Stimulated activated effector memory CD8-positive, alpha-beta T cell treated with anti-CD3 and anti-CD28 coated beads, Interleukin-12 subunit alpha, Interleukin-12 subunit beta, amount 100 ng/mL, for 72 hours (primary cell): ENCODE measurements around the gene OSBPL10.

Experiments
- ATAC-seq: fragments of 150-1000 bp; cut with Tn5 transposase; 2 replicates; pipeline ENCODE4 v1.10.0; 2021
- DNase-seq, 2 donors: peaks; one replicate each; pipeline ENCODE4 v3.0.0; 2021 to 2022; ENCODE audit warnings: low spot score in 2 of 2
- H3K27ac Mint-ChIP-seq: one replicate; pipeline ENCODE4 v1.8.0; 2022; ENCODE audit warnings: mild to moderate bottlenecking, mixed read lengths
- H3K36me3 Mint-ChIP-seq: one replicate; pipeline ENCODE4 v1.8.0; 2022; ENCODE audit warnings: mild to moderate bottlenecking, mixed read lengths
- H3K4me1 Mint-ChIP-seq: one replicate; pipeline ENCODE4 v1.8.0; 2022; ENCODE audit warnings: mixed read lengths
- H3K4me3 Mint-ChIP-seq: one replicate; pipeline ENCODE4 v1.8.0; 2022; ENCODE audit warnings: mild to moderate bottlenecking, mixed read lengths
- H3K9me3 Mint-ChIP-seq: one replicate; pipeline ENCODE4 v1.8.0; 2022; ENCODE audit warnings: mixed read lengths

The OSBPL10 gene

DNA sequence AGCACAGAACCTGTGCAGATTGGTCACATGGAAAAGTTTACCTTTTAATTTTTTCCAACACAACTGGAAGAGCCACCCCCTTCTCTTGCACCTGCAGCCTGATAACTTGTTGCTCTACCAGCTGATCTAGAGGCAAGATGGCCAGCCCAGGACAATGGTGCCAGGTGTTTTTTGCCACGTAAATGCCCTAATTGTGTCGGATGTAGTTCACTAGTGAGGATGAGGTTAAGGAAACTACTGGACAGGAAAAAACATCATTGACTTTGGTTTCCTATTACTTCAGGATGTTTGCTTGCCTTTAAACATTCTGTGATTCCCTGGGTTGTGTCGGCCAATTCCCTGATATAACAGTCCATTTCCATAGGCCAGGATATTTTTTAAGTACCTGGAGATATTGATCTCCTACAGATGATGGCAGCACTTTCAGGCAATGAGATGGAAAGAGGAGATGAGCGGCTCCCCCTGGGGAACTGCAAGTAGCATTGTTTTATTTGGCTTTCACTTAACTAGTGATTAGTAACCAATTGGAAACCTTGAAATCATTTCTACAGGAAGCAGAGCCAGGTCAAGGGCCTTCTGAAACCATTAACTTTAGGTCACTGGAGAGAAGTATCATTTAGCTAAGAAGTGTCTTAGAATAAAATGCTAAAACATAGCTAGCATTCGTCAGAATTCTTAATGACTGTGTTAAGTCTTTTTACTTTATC lies 72.5 kb downstream of the OSBPL10 start:
- Mint-ChIP-seq H3K36me3 (no peaks in the 10 kb centered on the region), H3K4me3 (no peak overlapping the region), H3K27ac (no peak overlapping the region), H3K9me3 (no peaks in the 10 kb centered on the region), H3K4me1 (no peaks in the 10 kb centered on the region)
- ATAC-seq (no peak), DNase-seq (no peak)

DNA sequence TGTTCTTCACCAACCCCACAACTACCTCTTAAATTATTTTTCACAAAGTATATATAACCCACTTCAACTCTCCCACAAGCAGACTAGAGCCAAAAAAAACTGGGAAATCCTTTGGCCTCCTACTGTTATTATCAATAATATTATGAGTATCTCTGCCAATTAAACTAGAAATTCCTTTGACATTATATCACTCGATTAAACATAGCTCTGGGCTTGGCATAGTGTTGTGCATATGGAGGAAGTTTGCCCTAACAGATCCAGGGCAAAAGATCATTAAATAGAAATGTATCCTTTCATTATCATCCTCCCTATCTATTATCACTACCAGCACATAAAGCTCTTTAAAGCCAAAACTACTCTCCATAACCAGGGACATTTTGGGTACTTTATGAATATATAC lies 74.9 kb downstream of the OSBPL10 start:
- no peak for ATAC-seq

GRCh38 chr3:31903686-31904431 lies 77.2 kb downstream of the OSBPL10 start:
- no peak overlapping the region for H3K4me3 Mint-ChIP-seq
- DNase-seq (no peak), ATAC-seq (no peak)
- no peaks in the 10 kb centered on the region for H3K9me3 Mint-ChIP-seq
- no peaks in the 10 kb centered on the region for H3K4me1 Mint-ChIP-seq
- peak overlapping the region; percentile 60 for H3K27ac Mint-ChIP-seq
- no peaks in the 10 kb centered on the region for H3K36me3 Mint-ChIP-seq

More for the DNA sequence above, 74.9 kb downstream of the OSBPL10 start:
- no peak for DNase-seq
- H3K4me3 Mint-ChIP-seq: no peak overlapping the region
- no peak overlapping the region for H3K27ac Mint-ChIP-seq
- no peaks in the 10 kb centered on the region for H3K4me1 Mint-ChIP-seq
- H3K36me3 Mint-ChIP-seq: no peaks in the 10 kb centered on the region
- no peaks in the 10 kb centered on the region for H3K9me3 Mint-ChIP-seq

DNA sequence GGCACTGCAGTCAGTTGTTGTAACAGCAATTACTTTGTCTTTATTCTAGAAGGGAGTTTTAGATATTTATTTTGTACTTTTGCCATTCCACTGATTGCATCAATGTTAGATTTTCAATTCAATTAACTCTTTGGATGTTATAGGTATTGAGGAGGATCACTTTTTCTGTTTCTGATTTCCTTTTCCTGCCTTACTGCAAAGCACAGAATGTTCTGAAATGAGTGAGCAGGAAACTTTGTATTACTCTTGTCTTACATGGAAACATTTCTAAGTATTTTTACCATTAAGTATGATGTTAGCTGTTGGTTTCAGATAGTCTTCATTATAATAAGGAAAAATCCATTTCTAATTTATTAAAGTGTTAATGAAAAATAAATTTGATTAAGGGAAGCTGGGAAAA lies 80.5 kb downstream of the OSBPL10 start:
- H3K4me3 Mint-ChIP-seq: no peak overlapping the region

DNA sequence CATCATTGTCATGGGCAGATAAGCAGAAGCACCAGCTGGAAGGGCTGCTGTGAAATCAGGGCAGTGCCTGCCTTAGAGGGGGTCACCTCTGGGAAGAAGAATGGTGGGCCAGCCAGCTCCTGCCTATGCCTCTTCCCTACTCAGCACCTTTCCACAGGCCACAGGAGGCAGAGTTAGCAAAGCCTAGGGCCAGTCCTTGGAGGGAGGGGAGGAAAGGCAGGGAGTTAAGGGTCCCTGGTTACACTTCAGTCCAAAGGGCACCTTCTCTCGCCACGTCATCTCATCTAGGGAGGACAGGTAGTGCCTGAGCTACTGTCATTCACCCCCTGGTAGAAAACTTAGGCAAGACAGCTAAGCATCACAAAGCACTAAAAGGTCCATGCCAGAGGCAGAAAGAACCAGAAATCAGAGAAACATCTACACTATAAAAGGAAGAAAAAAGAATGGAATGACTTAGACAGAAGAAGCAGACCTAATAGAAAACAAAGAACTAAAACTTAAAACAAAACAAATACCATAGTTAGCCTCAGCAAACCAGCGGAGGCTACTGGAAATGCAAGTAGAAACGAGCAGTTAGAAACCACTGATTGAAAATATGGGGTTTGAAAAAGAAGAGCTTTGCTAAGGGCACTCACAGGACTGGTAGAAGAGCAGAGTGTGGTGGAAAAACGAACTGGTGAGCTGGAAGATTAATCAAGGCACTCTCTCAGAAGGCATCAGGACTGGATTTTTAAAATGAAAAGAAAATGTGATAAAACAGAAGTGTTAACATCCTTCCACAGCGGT lies 84.2 kb downstream of the OSBPL10 start:
- peak; percentile 46 for ATAC-seq

More for the DNA sequence above, 80.5 kb downstream of the OSBPL10 start:
- no peaks in the 10 kb centered on the region for H3K36me3 Mint-ChIP-seq
- H3K4me1 Mint-ChIP-seq: no peaks in the 10 kb centered on the region
- no peaks in the 10 kb centered on the region for H3K9me3 Mint-ChIP-seq
- ATAC-seq (no peak), DNase-seq (no peak)
- H3K27ac Mint-ChIP-seq: no peak overlapping the region

GRCh38 chr3:31896026-31896425 lies 85.0 kb downstream of the OSBPL10 start:
- DNase-seq (no peak), ATAC-seq (no peak)
- H3K9me3 Mint-ChIP-seq: no peaks in the 10 kb centered on the region
- H3K4me3 Mint-ChIP-seq: no peak overlapping the region
- H3K4me1 Mint-ChIP-seq: no peaks in the 10 kb centered on the region
- H3K36me3 Mint-ChIP-seq: no peaks in the 10 kb centered on the region
- H3K27ac Mint-ChIP-seq: no peak overlapping the region

More for the DNA sequence above, 84.2 kb downstream of the OSBPL10 start:
- Mint-ChIP-seq H3K4me3 (no peak overlapping the region), H3K9me3 (no peaks in the 10 kb centered on the region), H3K27ac (no peak overlapping the region), H3K36me3 (no peaks in the 10 kb centered on the region), H3K4me1 (no peaks in the 10 kb centered on the region)
- DNase-seq: no peak

DNA sequence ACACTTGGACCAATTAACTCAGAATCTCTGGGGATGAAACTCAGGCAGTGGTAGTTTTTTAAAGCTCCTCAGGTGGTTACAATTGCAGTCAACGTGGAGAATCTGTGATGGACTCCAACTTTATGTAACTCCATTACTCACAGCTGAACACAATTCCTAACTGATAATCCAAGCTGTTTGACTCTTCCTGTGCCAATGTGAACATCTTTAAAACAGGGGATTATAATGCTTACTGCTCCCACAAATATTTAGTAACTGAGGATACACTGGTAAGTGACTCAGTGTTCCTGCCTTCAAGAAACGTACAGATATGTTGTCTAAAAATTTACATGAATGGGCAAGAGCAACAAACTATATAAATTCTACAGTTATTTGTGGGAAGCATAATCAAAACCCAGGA lies 85.6 kb downstream of the OSBPL10 start:
- Mint-ChIP-seq H3K9me3 (no peaks in the 10 kb centered on the region), H3K4me3 (no peak overlapping the region), H3K36me3 (no peaks in the 10 kb centered on the region), H3K27ac (no peak overlapping the region), H3K4me1 (no peaks in the 10 kb centered on the region)
- ATAC-seq (no peak), DNase-seq (no peak)

- no peak for ATAC-seq
- Mint-ChIP-seq H3K4me3 (no peak overlapping the region), H3K27ac (no peak overlapping the region), H3K9me3 (no peaks in the 10 kb centered on the region), H3K4me1 (no peaks in the 10 kb centered on the region), H3K36me3 (no peaks in the 10 kb centered on the region)
- DNase-seq: no peak
These were observed 88.0 kb downstream of the OSBPL10 start for GRCh38 chr3:31892916-31893573.

GRCh38 chr3:31892500-31892899 lies 88.6 kb downstream of the OSBPL10 start:
- DNase-seq (no peak), ATAC-seq (no peak)
- Mint-ChIP-seq H3K27ac (no peak overlapping the region), H3K9me3 (no peaks in the 10 kb centered on the region), H3K4me1 (no peaks in the 10 kb centered on the region), H3K4me3 (no peak overlapping the region), H3K36me3 (no peaks in the 10 kb centered on the region)

GRCh38 chr3:31891876-31892455 lies 89.1 kb downstream of the OSBPL10 start:
- ATAC-seq (no peak), DNase-seq (no peak)
- Mint-ChIP-seq H3K4me1 (no peaks in the 10 kb centered on the region), H3K27ac (no peak overlapping the region), H3K36me3 (no peaks in the 10 kb centered on the region), H3K9me3 (no peaks in the 10 kb centered on the region), H3K4me3 (no peak overlapping the region)

GRCh38 chr3:31890742-31891469 lies 90.2 kb downstream of the OSBPL10 start:
- H3K36me3 Mint-ChIP-seq: no peaks in the 10 kb centered on the region
- DNase-seq (no peak), ATAC-seq (no peak)
- H3K4me3 Mint-ChIP-seq: no peak overlapping the region
- no peak overlapping the region for H3K27ac Mint-ChIP-seq
- H3K4me1 Mint-ChIP-seq: no peaks in the 10 kb centered on the region
- no peaks in the 10 kb centered on the region for H3K9me3 Mint-ChIP-seq

- no peak overlapping the region for H3K27ac Mint-ChIP-seq
- no peaks in the 10 kb centered on the region for H3K4me1 Mint-ChIP-seq
- ATAC-seq (no peak), DNase-seq (no peak)
- H3K4me3 Mint-ChIP-seq: no peak overlapping the region
- no peaks in the 10 kb centered on the region for H3K36me3 Mint-ChIP-seq
- H3K9me3 Mint-ChIP-seq: no peaks in the 10 kb centered on the region
These were observed 91.1 kb downstream of the OSBPL10 start for GRCh38 chr3:31890007-31890406.

DNA sequence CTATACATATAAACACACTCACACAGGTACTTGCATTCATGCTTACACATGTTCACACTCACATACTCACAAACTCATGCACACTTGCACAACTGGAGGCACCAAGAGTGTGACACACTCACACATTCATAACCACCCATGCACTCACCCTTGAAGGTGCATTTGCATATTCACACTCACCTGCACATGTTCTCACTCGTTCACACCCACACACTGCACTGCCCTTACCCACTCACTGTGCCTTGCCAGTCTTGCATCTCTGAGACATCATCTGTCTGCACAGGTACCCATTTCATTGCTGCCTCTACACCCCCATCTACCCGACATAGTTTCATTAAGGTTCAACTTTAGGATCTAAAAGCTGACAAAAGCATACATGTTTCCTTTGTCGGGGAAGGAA lies 95.8 kb downstream of the OSBPL10 start:
- no peaks in the 10 kb centered on the region for H3K36me3 Mint-ChIP-seq
- ATAC-seq (no peak), DNase-seq (no peak)
- no peak overlapping the region for H3K4me3 Mint-ChIP-seq
- no peaks in the 10 kb centered on the region for H3K4me1 Mint-ChIP-seq
- no peak overlapping the region for H3K27ac Mint-ChIP-seq
- no peaks in the 10 kb centered on the region for H3K9me3 Mint-ChIP-seq

DNA sequence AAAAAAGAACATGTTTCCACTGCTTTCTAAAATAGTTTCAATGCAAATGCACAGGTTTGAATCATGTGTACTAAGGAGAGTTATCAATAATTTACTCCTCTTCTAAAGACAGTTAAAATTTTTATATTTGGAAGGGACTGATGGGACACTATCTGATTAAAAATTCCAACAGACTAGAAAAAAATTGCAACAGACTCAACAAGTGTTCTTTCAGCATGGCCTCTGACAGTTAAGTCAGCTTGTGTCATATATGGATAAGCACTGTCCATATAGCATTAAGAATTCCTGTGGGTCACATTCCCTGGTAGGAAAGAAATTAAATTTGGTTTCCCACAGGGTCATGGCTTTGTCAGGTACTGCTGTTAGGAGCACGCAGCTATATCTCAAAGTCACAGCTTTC lies 96.8 kb downstream of the OSBPL10 start:
- no peak for DNase-seq
- Mint-ChIP-seq H3K27ac (no peak overlapping the region), H3K9me3 (no peaks in the 10 kb centered on the region), H3K36me3 (no peaks in the 10 kb centered on the region), H3K4me1 (no peaks in the 10 kb centered on the region), H3K4me3 (no peak overlapping the region)
- ATAC-seq: no peak
